Sciatic nerve (tissue), 2 donors: Measurements from ENCODE around the gene MARCHF10. TPM values are rescaled to one million over a fixed set of nuclear protein-coding genes. Genes with fewer than 3 reads are reported as not detected.

ENCODE experiments used
- ATAC-seq: fragments of 200-7000 bp; cut with Tn5 transposase; one replicate; pipeline ENCODE4 v1.9.1; 2020; ENCODE audit warnings: mild to moderate bottlenecking, moderate library complexity
- DNase-seq: peaks from one replicate; pipeline ENCODE4 v3.0.0-alpha.2; 2020; ENCODE audit warnings: low spot score
- intact Hi-C: fragments of 100-400 bp; cut with DNase I; formaldehyde crosslinking; loops from one replicate; pipeline ENCODE4 v1.14.2; 2022
- total RNA-seq: library from RNA; stranded (reverse); fragmentation: NEBNext Ultra II Directional; extraction: Animal tissue kit (Norgen Biotek cat#: 25700); gene quantifications from one replicate; pipeline ENCODE4 v1.2.1, GENCODE V29; 2021
- donor health status: DM: no; HTN: no; CAD: no.
- donor health status: DM: no; HTN: no; CAD: no.

Gene MARCHF10
- total RNA-seq, 1 donor from 2014 or later, result 2.1 TPM

GRCh38 chr17:62660629-62661118, 147.4 kb downstream of the MARCHF10 start:
- DNase-seq (no peak), ATAC-seq (no peak)
- intact Hi-C loops, result loop anchor here (5.0 kb wide), 1 partner anchor 48 kb away; no protein-coding TSS in a partner anchor

- DNase-seq, result no peak
These were observed 149.8 kb downstream of the MARCHF10 start for GRCh38 chr17:62658136-62658920.

GRCh38 chr17:62657690-62658089, 150.4 kb downstream of the MARCHF10 start:
- intact Hi-C loops, result no loop called here
- DNase-seq, result no peak
- no peak for ATAC-seq

More at GRCh38 chr17:62658136-62658920, 149.8 kb downstream of the MARCHF10 start:
- intact Hi-C loops, result no loop called here
- ATAC-seq, result no peak

- ATAC-seq (no peak), DNase-seq (no peak)
- intact Hi-C loops, result no loop called here
These were observed 150.9 kb downstream of the MARCHF10 start for GRCh38 chr17:62657145-62657665.

- intact Hi-C loops, result no loop called here
- ATAC-seq (no peak), DNase-seq (no peak)
These were observed 151.7 kb downstream of the MARCHF10 start for GRCh38 chr17:62656446-62656845.

- no peak for DNase-seq
- intact Hi-C loops, result no loop called here
- no peak for ATAC-seq
These were observed 152.5 kb downstream of the MARCHF10 start for GRCh38 chr17:62655656-62656055.

GRCh38 chr17:62653826-62654761, 154.0 kb downstream of the MARCHF10 start:
- DNase-seq, result peak; percentile 82
- intact Hi-C loops, result no loop called here
- ATAC-seq, result peak; percentile 89

GRCh38 chr17:62653002-62653825, 154.9 kb downstream of the MARCHF10 start:
- intact Hi-C loops, result no loop called here
- ATAC-seq, result peak; percentile 60
- DNase-seq, result no peak

- peak; percentile 24 for ATAC-seq
- no peak for DNase-seq
- intact Hi-C loops, result no loop called here
These were observed 155.7 kb downstream of the MARCHF10 start for GRCh38 chr17:62652251-62653001.

Other genes with a start within 250 kb of the MARCHF10 start
- 111 TPM for gene MRC2, start 180.6 kb downstream of the MARCHF10 start, total RNA-seq
- gene TANC2, start 157.9 kb upstream of the MARCHF10 start, total RNA-seq, result 82.9 TPM